ENCODE measurements around the gene BMP6. TPM values are rescaled to one million over a fixed set of nuclear protein-coding genes. Genes with fewer than 3 reads are reported as not detected.
A peak's percentile ranks its signal among the peaks of the same experiment; 100 is the strongest.

BMP6 gene
- total RNA-seq, result 1 to 10 TPM in 1 of 2 donors, under 1 TPM in 1; 0.65 to 2.2 TPM

GRCh38 chr6:7725849-7726415 is at the start of gene BMP6:
Gene BMP6 (plus strand): TSS chr6:7726099. CDS start chr6:7726956, 857 bp downstream.
- Mint-ChIP-seq H3K27ac (no peak within 1 kb of the TSS), H3K4me1 (ENCODE audit: low read depth) (peaks cover 20% of the 10 kb centered on the region), H3K27me3 (ENCODE audit: low read depth) (peaks cover 80% of the 10 kb centered on the region), H3K9me3 (no peaks in the 10 kb centered on the region), H3K36me3 (ENCODE audit: insufficient read depth in 2 of 2) (peaks cover 0 to 1% of the 10 kb centered on the region in 2 donors), H3K4me3 (peak within 1 kb of the TSS; percentile 89)
- DNase-seq (peak; percentile 77 to 81), ATAC-seq (replicated peaks in 1 of 2) (peak; percentile 86 to 88)

GRCh38 chr6:7677229-7677628 is 48.7 kb upstream of the BMP6 start:
- Mint-ChIP-seq H3K9me3 (no peaks in the 10 kb centered on the region), H3K27ac (no peak overlapping the region), H3K36me3 (ENCODE audit: insufficient read depth in 2 of 2) (no peaks in the 10 kb centered on the region), H3K4me3 (no peak overlapping the region), H3K4me1 (ENCODE audit: low read depth) (no peaks in the 10 kb centered on the region), H3K27me3 (ENCODE audit: low read depth) (peaks cover 26% of the 10 kb centered on the region)
- DNase-seq, result no peak
- ATAC-seq (replicated peaks in 1 of 2), result no peak

GRCh38 chr6:7680393-7681075 is 45.4 kb upstream of the BMP6 start:
- Mint-ChIP-seq H3K4me1 (ENCODE audit: low read depth) (no peaks in the 10 kb centered on the region), H3K27ac (no peak overlapping the region), H3K9me3 (no peaks in the 10 kb centered on the region), H3K27me3 (ENCODE audit: low read depth) (peaks cover 34% of the 10 kb centered on the region), H3K36me3 (ENCODE audit: insufficient read depth in 2 of 2) (no peaks in the 10 kb centered on the region), H3K4me3 (no peak overlapping the region)
- ATAC-seq (replicated peaks in 1 of 2), result no peak
- no peak for DNase-seq

- Mint-ChIP-seq H3K4me3 (no peak overlapping the region), H3K27me3 (ENCODE audit: low read depth) (peaks cover 33% of the 10 kb centered on the region), H3K36me3 (ENCODE audit: insufficient read depth in 2 of 2) (no peaks in the 10 kb centered on the region), H3K27ac (no peak overlapping the region), H3K4me1 (ENCODE audit: low read depth) (no peaks in the 10 kb centered on the region), H3K9me3 (no peaks in the 10 kb centered on the region)
- no peak for DNase-seq
- no peak for ATAC-seq (replicated peaks in 1 of 2)
These were observed 44.5 kb upstream of the BMP6 start for GRCh38 chr6:7681449-7681848.

GRCh38 chr6:7684076-7684475 is 41.8 kb upstream of the BMP6 start:
- H3K9me3 Mint-ChIP-seq, result no peaks in the 10 kb centered on the region
- DNase-seq (no peak), ATAC-seq (replicated peaks in 1 of 2) (no peak)
- no peak overlapping the region for H3K4me3 Mint-ChIP-seq
- no peaks in the 10 kb centered on the region for H3K4me1 Mint-ChIP-seq (ENCODE audit: low read depth)
- H3K27me3 Mint-ChIP-seq (ENCODE audit: low read depth), result peaks cover 41% of the 10 kb centered on the region
- H3K27ac Mint-ChIP-seq, result no peak overlapping the region
- H3K36me3 Mint-ChIP-seq (ENCODE audit: insufficient read depth in 2 of 2), result no peaks in the 10 kb centered on the region

GRCh38 chr6:7684843-7685242 is 41.1 kb upstream of the BMP6 start:
- no peak for ATAC-seq (replicated peaks in 1 of 2)

GRCh38 chr6:7685276-7685675 is 40.6 kb upstream of the BMP6 start:
- Mint-ChIP-seq H3K9me3 (no peaks in the 10 kb centered on the region), H3K36me3 (ENCODE audit: insufficient read depth in 2 of 2) (no peaks in the 10 kb centered on the region), H3K27me3 (ENCODE audit: low read depth) (peaks cover 43% of the 10 kb centered on the region), H3K27ac (no peak overlapping the region), H3K4me3 (no peak overlapping the region), H3K4me1 (ENCODE audit: low read depth) (no peaks in the 10 kb centered on the region)
- ATAC-seq (replicated peaks in 1 of 2) (no peak), DNase-seq (no peak)

More at GRCh38 chr6:7684843-7685242, 41.1 kb upstream of the BMP6 start:
- no peak overlapping the region for H3K27ac Mint-ChIP-seq
- no peaks in the 10 kb centered on the region for H3K4me1 Mint-ChIP-seq (ENCODE audit: low read depth)
- DNase-seq, result no peak
- H3K9me3 Mint-ChIP-seq, result no peaks in the 10 kb centered on the region
- peaks cover 44% of the 10 kb centered on the region for H3K27me3 Mint-ChIP-seq (ENCODE audit: low read depth)
- no peak overlapping the region for H3K4me3 Mint-ChIP-seq
- H3K36me3 Mint-ChIP-seq (ENCODE audit: insufficient read depth in 2 of 2), result no peaks in the 10 kb centered on the region

- Mint-ChIP-seq H3K27me3 (ENCODE audit: low read depth) (peaks cover 51% of the 10 kb centered on the region), H3K4me1 (ENCODE audit: low read depth) (no peaks in the 10 kb centered on the region), H3K9me3 (no peaks in the 10 kb centered on the region), H3K4me3 (no peak overlapping the region), H3K27ac (no peak overlapping the region), H3K36me3 (ENCODE audit: insufficient read depth in 2 of 2) (no peaks in the 10 kb centered on the region)
- no peak for ATAC-seq (replicated peaks in 1 of 2)
- no peak for DNase-seq
These were observed 38.5 kb upstream of the BMP6 start for GRCh38 chr6:7687145-7688111.

GRCh38 chr6:7691021-7691420 is 34.9 kb upstream of the BMP6 start:
- Mint-ChIP-seq H3K27me3 (ENCODE audit: low read depth) (peaks cover 33% of the 10 kb centered on the region), H3K4me1 (ENCODE audit: low read depth) (no peaks in the 10 kb centered on the region), H3K27ac (no peak overlapping the region), H3K36me3 (ENCODE audit: insufficient read depth in 2 of 2) (no peaks in the 10 kb centered on the region), H3K9me3 (no peaks in the 10 kb centered on the region), H3K4me3 (no peak overlapping the region)
- ATAC-seq (replicated peaks in 1 of 2) (no peak), DNase-seq (no peak)

- H3K4me1 Mint-ChIP-seq (ENCODE audit: low read depth), result no peaks in the 10 kb centered on the region
- no peaks in the 10 kb centered on the region for H3K9me3 Mint-ChIP-seq
- peak; percentile 43 to 61 for ATAC-seq (replicated peaks in 1 of 2)
- H3K36me3 Mint-ChIP-seq (ENCODE audit: insufficient read depth in 2 of 2), result no peaks in the 10 kb centered on the region
- H3K4me3 Mint-ChIP-seq, result no peak overlapping the region
- H3K27ac Mint-ChIP-seq, result no peak overlapping the region
- peaks cover 33% of the 10 kb centered on the region for H3K27me3 Mint-ChIP-seq (ENCODE audit: low read depth)
- peak; percentile 12 to 14 for DNase-seq
These were observed 34.0 kb upstream of the BMP6 start for GRCh38 chr6:7691675-7692452.

GRCh38 chr6:7692453-7692784 is 33.5 kb upstream of the BMP6 start:
- no peak overlapping the region for H3K4me3 Mint-ChIP-seq
- DNase-seq, result no peak
- H3K9me3 Mint-ChIP-seq, result no peaks in the 10 kb centered on the region
- H3K4me1 Mint-ChIP-seq (ENCODE audit: low read depth), result peaks cover 4% of the 10 kb centered on the region
- peaks cover 33% of the 10 kb centered on the region for H3K27me3 Mint-ChIP-seq (ENCODE audit: low read depth)
- no peak overlapping the region for H3K27ac Mint-ChIP-seq
- H3K36me3 Mint-ChIP-seq (ENCODE audit: insufficient read depth in 2 of 2), result no peaks in the 10 kb centered on the region
- no peak for ATAC-seq (replicated peaks in 1 of 2)

GRCh38 chr6:7693827-7694226 is 32.1 kb upstream of the BMP6 start:
- Mint-ChIP-seq H3K27ac (no peak overlapping the region), H3K4me1 (ENCODE audit: low read depth) (peaks cover 16% of the 10 kb centered on the region), H3K9me3 (no peaks in the 10 kb centered on the region), H3K36me3 (ENCODE audit: insufficient read depth in 2 of 2) (no peaks in the 10 kb centered on the region), H3K4me3 (no peak overlapping the region), H3K27me3 (ENCODE audit: low read depth) (peaks cover 22% of the 10 kb centered on the region)
- no peak for DNase-seq
- ATAC-seq (replicated peaks in 1 of 2), result no peak

GRCh38 chr6:7696061-7696460 is 29.8 kb upstream of the BMP6 start:
- no peaks in the 10 kb centered on the region for H3K36me3 Mint-ChIP-seq (ENCODE audit: insufficient read depth in 2 of 2)
- no peaks in the 10 kb centered on the region for H3K9me3 Mint-ChIP-seq
- H3K27ac Mint-ChIP-seq, result no peak overlapping the region
- H3K27me3 Mint-ChIP-seq (ENCODE audit: low read depth), result peaks cover 11% of the 10 kb centered on the region
- ATAC-seq (replicated peaks in 1 of 2) (no peak), DNase-seq (no peak)
- H3K4me3 Mint-ChIP-seq, result no peak overlapping the region
- H3K4me1 Mint-ChIP-seq (ENCODE audit: low read depth), result peaks cover 16% of the 10 kb centered on the region
